Mesenchymal stem cell (in vitro differentiated cells and primary cell): Measurements from ENCODE around the gene CALCOCO2. TPM values are rescaled to one million over a fixed set of nuclear protein-coding genes. Genes with fewer than 3 reads are reported as not detected.

Experiments
- DNase-seq: peaks from one replicate; pipeline ENCODE4 v3.0.0-alpha.2; 2013
- H2AFZ ChIP-seq: one replicate; pipeline ENCODE4 v1.6.1; 2013; ENCODE audit warnings: low read depth, mild to moderate bottlenecking, control low read depth, inconsistent platforms, low read length, moderate library complexity
- H2AK5ac ChIP-seq: 2 replicates; pipeline ENCODE4 v1.6.1; 2013; ENCODE audit warnings: low read length, moderate library complexity, mild to moderate bottlenecking, inconsistent platforms; ENCODE audit not compliant: severe bottlenecking
- H2BK120ac ChIP-seq: one replicate; pipeline ENCODE4 v1.6.1; 2013; ENCODE audit warnings: low read depth, mild to moderate bottlenecking, inconsistent platforms, low read length, moderate library complexity
- H2BK12ac ChIP-seq, 2 experiments: one replicate each; pipeline ENCODE4 v1.6.1; 2013; ENCODE audit warnings: inconsistent platforms in 2 of 2, low read length in 2 of 2, mild to moderate bottlenecking in 2 of 2, moderate library complexity in 2 of 2, control low read depth in 1 of 2
- H2BK15ac ChIP-seq: one replicate; pipeline ENCODE4 v1.6.1; 2013; ENCODE audit warnings: mild to moderate bottlenecking, low read depth, inconsistent platforms; ENCODE audit not compliant: poor library complexity, severe bottlenecking
- H2BK5ac ChIP-seq: 2 replicates; pipeline ENCODE4 v1.6.1; 2013; ENCODE audit warnings: low read depth, mild to moderate bottlenecking, low read length, control low read depth, inconsistent platforms; ENCODE audit not compliant: poor library complexity, severe bottlenecking
- H3K14ac ChIP-seq, 2 experiments: one replicate each; pipeline ENCODE4 v1.6.1; 2013; ENCODE audit warnings: inconsistent platforms in 2 of 2, low read length in 2 of 2, control low read depth in 1 of 2, mild to moderate bottlenecking in 1 of 2, moderate library complexity in 1 of 2
- H3K18ac ChIP-seq, 2 experiments: one replicate each; pipeline ENCODE4 v1.6.1; 2013; ENCODE audit warnings: inconsistent platforms in 2 of 2, low read length in 2 of 2, control low read depth in 1 of 2, low read depth in 1 of 2, mild to moderate bottlenecking in 1 of 2
- H3K23ac ChIP-seq, 2 experiments: one replicate each; pipeline ENCODE4 v1.6.1; 2013; ENCODE audit warnings: inconsistent platforms in 2 of 2, low read length in 2 of 2, mild to moderate bottlenecking in 2 of 2, moderate library complexity in 2 of 2, control low read depth in 1 of 2
- H3K27ac ChIP-seq: 2 replicates; pipeline ENCODE4 v1.5.1; 2013; ENCODE audit warnings: mild to moderate bottlenecking, moderate library complexity, low read length, control low read depth, inconsistent platforms; ENCODE audit not compliant: poor library complexity, severe bottlenecking
- H3K27me3 ChIP-seq, 2 experiments: 2 replicates each; pipeline versions ENCODE4 v1.6.1 to v1.7.0; 2013; ENCODE audit warnings: low read length in 2 of 2, mild to moderate bottlenecking in 2 of 2, moderate library complexity in 2 of 2, control low read depth in 1 of 2, inconsistent platforms in 1 of 2; ENCODE audit not compliant: control insufficient read depth in 1 of 2, insufficient read depth in 1 of 2
- H3K36me3 ChIP-seq, 2 experiments: 2 replicates each; pipeline versions ENCODE4 v1.6.1 to v1.7.0; 2013; ENCODE audit warnings: low read length in 2 of 2, control low read depth in 1 of 2, inconsistent platforms in 1 of 2, low read depth in 1 of 2, mild to moderate bottlenecking in 1 of 2; ENCODE audit not compliant: insufficient read depth in 2 of 2, control insufficient read depth in 1 of 2
- H3K4ac ChIP-seq, 2 experiments: one replicate each; pipeline ENCODE4 v1.6.1; 2013; ENCODE audit warnings: inconsistent platforms in 2 of 2, low read length in 2 of 2, mild to moderate bottlenecking in 2 of 2, moderate library complexity in 2 of 2, control low read depth in 1 of 2, low read depth in 1 of 2
- H3K4me1 ChIP-seq: 2 replicates; pipeline ENCODE4 v1.6.1; 2013; ENCODE audit warnings: low read depth, low read length, control low read depth; ENCODE audit not compliant: control insufficient read depth, insufficient read depth
- H3K4me2 ChIP-seq: 2 replicates; pipeline ENCODE4 v1.6.1; 2013; ENCODE audit warnings: low read length, mild to moderate bottlenecking, inconsistent platforms; ENCODE audit not compliant: poor library complexity, severe bottlenecking
- H3K4me3 ChIP-seq, 2 experiments: 2 replicates each; pipeline versions ENCODE4 v1.5.1 to v1.7.0; 2013; ENCODE audit warnings: low read length in 2 of 2, mild to moderate bottlenecking in 2 of 2, control low read depth in 1 of 2, low read depth in 1 of 2; ENCODE audit not compliant: insufficient read depth in 1 of 2
- H3K79me1 ChIP-seq: replicated peaks from 2 replicates; pipeline ENCODE4 v1.6.1; 2013; ENCODE audit warnings: mild to moderate bottlenecking, control low read depth, low read length, inconsistent platforms; ENCODE audit not compliant: poor library complexity, severe bottlenecking
- H3K9ac ChIP-seq: 2 replicates; pipeline ENCODE4 v1.7.0; 2013; ENCODE audit warnings: mild to moderate bottlenecking, low read length, moderate library complexity
- H3K9me3 ChIP-seq: 2 replicates; pipeline ENCODE4 v1.7.0; 2013; ENCODE audit warnings: mild to moderate bottlenecking, low read length; ENCODE audit not compliant: control insufficient read depth
- H4K8ac ChIP-seq: one replicate; pipeline ENCODE4 v1.6.1; 2013; ENCODE audit warnings: inconsistent platforms, mild to moderate bottlenecking, low read length, moderate library complexity
- H4K91ac ChIP-seq: one replicate; pipeline ENCODE4 v1.6.1; 2013; ENCODE audit warnings: mild to moderate bottlenecking, low read length, inconsistent platforms
- WGBS: methylation state at CpG from one replicate; pipeline ENCODE4 v1.1.7; 2013; ENCODE audit warnings: mixed read lengths; 5-methylcytosine and 5-hydroxymethylcytosine counted together
- small RNA-seq: library from polyadenylated mRNA; stranded (forward); fragments of <200 nt; extraction: miRNeasy Mini kit (QIAGEN cat#:217004); gene quantifications from one replicate; pipeline ENCODE3, GENCODE V24; 2013; ENCODE audit warnings: low read depth

CALCOCO2 gene

DNA sequence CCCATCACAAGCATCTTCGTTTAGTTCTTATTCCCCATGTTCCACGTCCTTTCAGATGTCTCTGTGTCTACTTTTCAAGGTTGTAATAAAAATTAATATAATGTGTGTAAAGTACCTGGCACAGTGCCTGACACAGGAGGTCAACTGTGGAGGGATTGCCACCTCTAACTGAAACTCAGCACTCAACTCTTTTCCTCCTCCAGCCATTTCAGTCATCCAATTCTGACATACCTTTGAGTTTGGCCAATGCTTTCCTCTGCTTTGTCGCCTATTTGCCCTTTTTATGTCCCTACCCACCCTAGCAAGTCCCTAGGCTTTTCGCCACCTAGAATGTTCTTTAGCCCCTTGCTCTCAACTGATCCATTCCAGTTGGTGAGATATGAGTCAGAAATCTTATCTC lies 78.9 kb downstream of the CALCOCO2 start:
- no peaks in the 10 kb centered on the region for H3K27me3 ChIP-seq
- no peak overlapping the region for H2AK5ac ChIP-seq
- H3K4me3 ChIP-seq = peak overlapping the region in 1 of 2 experiments; percentile 84
- DNase-seq = peak; percentile 35
- no peak overlapping the region for H3K23ac ChIP-seq
- no peak overlapping the region for H3K18ac ChIP-seq
- H3K36me3 ChIP-seq = peaks cover 15 to 39% of the 10 kb centered on the region in 2 experiments
- H4K8ac ChIP-seq = no peak overlapping the region
- no peak overlapping the region for H3K14ac ChIP-seq
- no peaks in the 10 kb centered on the region for H3K9me3 ChIP-seq
- H2BK15ac ChIP-seq = no peak overlapping the region
- peak overlapping the region; percentile 100 for H3K9ac ChIP-seq
- H2BK120ac ChIP-seq = no peak overlapping the region
- no peak overlapping the region for H4K91ac ChIP-seq
- H3K4ac ChIP-seq = no peak overlapping the region
- 94% methylated on average over 2 of the region's 4 CpGs for WGBS
- no peak overlapping the region for H2BK5ac ChIP-seq
- peaks cover 14% of the 10 kb centered on the region for H3K4me1 ChIP-seq
- H2BK12ac ChIP-seq = no peak overlapping the region
- H3K4me2 ChIP-seq = peak overlapping the region; percentile 83
- no peak overlapping the region for H2AFZ ChIP-seq
- no peaks in the 10 kb centered on the region for H3K79me1 ChIP-seq
- peak overlapping the region; percentile 41 for H3K27ac ChIP-seq

DNA sequence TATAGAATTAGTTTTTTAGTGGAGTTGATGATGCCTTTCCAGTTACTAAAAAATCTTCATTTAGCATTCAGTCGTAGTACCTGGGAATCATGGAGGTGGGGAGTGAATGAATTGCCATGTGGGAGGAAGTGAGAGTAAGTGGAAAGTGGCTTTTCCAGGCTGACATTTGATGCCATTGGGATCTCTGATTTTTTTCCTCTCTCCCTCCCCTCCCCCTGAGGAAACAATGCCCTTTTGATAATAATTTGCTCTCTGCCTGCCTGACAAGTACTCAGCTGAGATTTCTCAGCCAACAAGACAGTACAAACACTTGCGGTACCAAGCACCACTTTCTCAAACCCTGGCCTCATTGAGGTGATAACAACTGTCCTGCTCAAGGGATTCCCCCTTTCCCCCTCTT lies 79.5 kb downstream of the CALCOCO2 start:
- WGBS = 94% methylated on average over 2 of the region's 2 CpGs
- Histone ChIP-seq H3K9ac (peak overlapping the region; percentile 100), H3K36me3 (peaks cover 15 to 39% of the 10 kb centered on the region in 2 experiments), H3K18ac (no peak overlapping the region), H3K27ac (no peak overlapping the region), H4K8ac (no peak overlapping the region), H2BK15ac (no peak overlapping the region), H3K79me1 (no peaks in the 10 kb centered on the region), H3K4me2 (peak overlapping the region; percentile 83), H2BK120ac (no peak overlapping the region), H4K91ac (no peak overlapping the region), H2BK5ac (no peak overlapping the region), H3K9me3 (no peaks in the 10 kb centered on the region), H2BK12ac (no peak overlapping the region), H3K4me1 (peaks cover 16% of the 10 kb centered on the region), H3K4ac (no peak overlapping the region), H2AFZ (no peak overlapping the region), H3K4me3 (peak overlapping the region in 1 of 2 experiments; percentile 84), H3K23ac (no peak overlapping the region), H3K14ac (no peak overlapping the region), H3K27me3 (no peaks in the 10 kb centered on the region), H2AK5ac (no peak overlapping the region)
- no peak for DNase-seq

DNA sequence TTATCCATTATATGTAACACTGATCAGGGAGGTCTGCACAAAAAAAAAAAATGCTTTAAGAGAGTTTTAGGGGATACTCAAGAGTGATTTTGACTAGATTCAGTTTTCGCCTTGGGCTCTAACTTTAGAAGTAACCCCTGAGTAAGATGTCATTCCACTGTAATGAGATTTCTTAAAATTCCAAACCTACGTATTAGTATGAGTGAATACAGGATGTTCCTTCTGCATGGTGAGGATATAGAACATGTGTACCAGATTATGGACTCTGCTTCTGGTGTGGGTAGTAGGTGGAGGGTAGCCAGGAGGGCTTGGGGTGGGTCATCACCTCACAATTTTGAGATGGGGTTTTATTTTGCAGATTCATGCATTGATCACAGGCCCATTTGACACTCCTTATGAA lies 81.6 kb downstream of the CALCOCO2 start:
- H2BK5ac ChIP-seq = no peak overlapping the region
- H2AK5ac ChIP-seq = no peak overlapping the region
- no peaks in the 10 kb centered on the region for H3K9me3 ChIP-seq
- H3K79me1 ChIP-seq = peaks cover 2% of the 10 kb centered on the region
- H2BK120ac ChIP-seq = no peak overlapping the region
- peaks cover 17% of the 10 kb centered on the region for H3K4me1 ChIP-seq
- WGBS = 100% methylated on average over 2 of the region's 2 CpGs
- H3K27ac ChIP-seq = no peak overlapping the region
- no peak overlapping the region for H3K23ac ChIP-seq
- H3K4me3 ChIP-seq = no peak overlapping the region
- H2BK12ac ChIP-seq = no peak overlapping the region
- no peaks in the 10 kb centered on the region for H3K27me3 ChIP-seq
- no peak overlapping the region for H2BK15ac ChIP-seq
- no peak overlapping the region for H3K14ac ChIP-seq
- H3K4ac ChIP-seq = no peak overlapping the region
- H3K4me2 ChIP-seq = no peak overlapping the region
- H3K18ac ChIP-seq = no peak overlapping the region
- peak overlapping the region; percentile 100 for H3K9ac ChIP-seq
- no peak overlapping the region for H2AFZ ChIP-seq
- no peak overlapping the region for H4K91ac ChIP-seq
- H3K36me3 ChIP-seq = peaks cover 27 to 52% of the 10 kb centered on the region in 2 experiments
- no peak for DNase-seq
- H4K8ac ChIP-seq = no peak overlapping the region

Small RNA genes within 50 kb of the gene (small RNA-seq; reads per million reads assigned to genes)
- gene AC068531.1 (not detected), gene RF00263 (not detected)
